Measurements from ENCODE around the gene PYY. TPM values are rescaled to one million over a fixed set of nuclear protein-coding genes. Genes with fewer than 3 reads are reported as not detected.
"Not testable (repeated sequence)": the region's sequence is repeated elsewhere in the genome, so short reads cannot be mapped to it uniquely, and the experiment has no call there.

PYY gene
- total RNA-seq, 4 donors from 2014 or later: not detected

DNA sequence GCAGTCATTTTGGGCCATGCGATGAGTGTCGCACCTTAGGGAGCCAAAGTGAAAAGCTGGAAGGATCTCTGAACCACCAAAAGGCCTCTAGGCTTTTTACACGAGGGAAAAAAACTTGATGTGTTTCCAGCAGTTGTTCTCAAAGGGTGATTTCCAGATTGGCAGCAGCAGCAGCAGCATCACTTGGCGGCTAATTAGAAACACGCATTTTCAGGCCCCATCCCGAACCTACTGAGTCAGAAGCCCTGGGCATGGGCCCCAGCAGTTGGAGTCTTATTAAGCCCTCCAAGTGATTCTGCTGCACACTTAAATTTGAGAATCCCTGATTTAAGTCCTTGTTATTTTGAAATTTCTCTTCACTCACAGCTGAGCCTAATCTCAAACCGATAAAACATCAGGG is 25.3 kb upstream of the PYY start:
- DNase-seq (ENCODE audit: low spot score) (no peak), ATAC-seq (ENCODE audit: low FRiP score) (no peak)
- no peak for TF ChIP-seq CTCF (IDR thresholded peaks at IDR 0.05)

GRCh38 chr17:43978078-43978477 is 24.3 kb upstream of the PYY start:
- no peak for TF ChIP-seq CTCF (IDR thresholded peaks at IDR 0.05)
- no peak for DNase-seq (ENCODE audit: low spot score)
- no peak for ATAC-seq (ENCODE audit: low FRiP score)

GRCh38 chr17:43976963-43977837 is 23.5 kb upstream of the PYY start:
- ATAC-seq (ENCODE audit: low FRiP score) (no peak), DNase-seq (ENCODE audit: low spot score) (no peak)
- no peak for TF ChIP-seq CTCF (IDR thresholded peaks at IDR 0.05)

DNA sequence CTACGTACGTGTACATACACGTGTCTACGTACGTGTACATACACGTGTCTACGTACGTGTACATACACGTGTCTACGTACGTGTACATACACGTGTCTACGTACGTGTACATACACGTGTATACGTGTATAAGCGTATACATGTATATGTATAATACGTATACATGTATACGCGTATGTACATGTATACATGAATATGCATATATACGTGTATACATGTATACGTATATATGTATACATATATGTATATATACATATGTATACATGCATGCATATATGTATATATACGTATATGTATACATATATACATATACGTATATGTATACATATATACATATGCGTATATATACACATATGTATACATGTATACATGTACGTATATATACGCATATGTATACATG is 22.2 kb upstream of the PYY start:
- ATAC-seq (ENCODE audit: low FRiP score): no peak
- DNase-seq (ENCODE audit: low spot score): no peak
- no peak for TF ChIP-seq CTCF (IDR thresholded peaks at IDR 0.05)

- ATAC-seq (ENCODE audit: low FRiP score) (no peak), DNase-seq (ENCODE audit: low spot score) (no peak)
- no peak for TF ChIP-seq CTCF (IDR thresholded peaks at IDR 0.05)
Measured at GRCh38 chr17:43974382-43975266, 20.9 kb upstream of the PYY start.

- not testable (repeated sequence) for ATAC-seq (ENCODE audit: low FRiP score); DNase-seq (ENCODE audit: low spot score)
Measured at GRCh38 chr17:43972444-43973212, 18.9 kb upstream of the PYY start.

GRCh38 chr17:43971436-43971835 is 17.7 kb upstream of the PYY start:
- ATAC-seq (ENCODE audit: low FRiP score); DNase-seq (ENCODE audit: low spot score): not testable (repeated sequence)

All from omental fat pad (tissue), 4 donors.